SK-N-SH (cell line): Measurements from ENCODE around the gene GOLGA3. TPM values are rescaled to one million over a fixed set of nuclear protein-coding genes. Genes with fewer than 3 reads are reported as not detected.

Experiments used
- CTCF ChIA-PET: fragments of 300-600, 350-600 bp; formaldehyde crosslinking; extraction: SDS; loops from one replicate; lab custom pipeline; 2021; lab: Yijun Ruan, JAX
- POLR2A ChIA-PET: fragments of 350-600 bp; sonication (Branson Sonifier 250); formaldehyde crosslinking; extraction: SDS; loops from one replicate; lab custom pipeline; 2020; ENCODE audit warnings: antibody characterized with exemption, inconsistent platforms; lab: Yijun Ruan, JAX
- DNase-seq: peaks from one replicate; pipeline ENCODE4 v3.0.0; 2012
- H2AFZ ChIP-seq: fragments of 200-600 bp; sonication (generic); 2 replicates; pipeline ENCODE4 v1.8.1; 2016; ENCODE audit warnings: antibody characterized with exemption, mild to moderate bottlenecking, low read depth
- H3F3A ChIP-seq: fragments of 200-600 bp; sonication (generic); replicated peaks from 2 replicates; pipeline ENCODE3; 2016; ENCODE audit warnings: antibody characterized with exemption, mild to moderate bottlenecking; ENCODE audit not compliant: insufficient read depth
- H3K27ac ChIP-seq, 2 experiments: fragments of 200-500 bp in 1 of 2; fragments of 200-600 bp in 1 of 2; sonication (Bioruptor generic) in 1 of 2; sonication (generic), shearing (Covaris generic) in 1 of 2; 2 replicates each; pipeline versions ENCODE4 v1.5.1 to v1.6.1; 2014 to 2016; ENCODE audit warnings: low read depth in 2 of 2, inconsistent platforms in 1 of 2, low read length in 1 of 2, mild to moderate bottlenecking in 1 of 2, mixed read lengths in 1 of 2
- H3K27me3 ChIP-seq: fragments of 200-600 bp; sonication (generic), shearing (Covaris generic); 2 replicates; pipeline ENCODE4 v1.6.1; 2016; ENCODE audit warnings: mixed run types; ENCODE audit not compliant: insufficient read depth
- H3K36me3 ChIP-seq, 2 experiments: fragments of 200-500 bp in 1 of 2; fragments of 200-600 bp in 1 of 2; sonication (Bioruptor generic) in 1 of 2; sonication (generic) in 1 of 2; replicated peaks in 1 of 2; 2 replicates each; pipeline versions ENCODE3 to v1.5.1; 2014 to 2016; ENCODE audit warnings: low read length in 1 of 2, mild to moderate bottlenecking in 1 of 2; ENCODE audit not compliant: insufficient read depth in 2 of 2, control insufficient read depth in 1 of 2
- H3K4me1 ChIP-seq, 2 experiments: fragments of 200-500 bp in 1 of 2; fragments of 200-600 bp in 1 of 2; sonication (Bioruptor generic) in 1 of 2; sonication (generic), shearing (Covaris generic) in 1 of 2; 2 replicates each; pipeline versions ENCODE4 v1.5.1 to v1.6.1; 2014 to 2016; ENCODE audit warnings: low read depth in 1 of 2, low read length in 1 of 2, mixed run types in 1 of 2; ENCODE audit not compliant: insufficient read depth in 2 of 2, control insufficient read depth in 1 of 2
- H3K4me2 ChIP-seq: fragments of 200-600 bp; sonication (generic), shearing (Covaris generic); 2 replicates; pipeline ENCODE4 v1.6.1; 2017; ENCODE audit warnings: mixed run types
- H3K4me3 ChIP-seq, 2 experiments: fragments of 200-500 bp in 1 of 2; fragments of 200-600 bp in 1 of 2; sonication (Bioruptor generic) in 1 of 2; sonication (generic), shearing (Covaris generic) in 1 of 2; 2 replicates each; pipeline versions ENCODE4 v1.5.1 to v1.8.1; 2014 to 2016; ENCODE audit warnings: low read depth in 2 of 2, inconsistent platforms in 1 of 2, low read length in 1 of 2, mild to moderate bottlenecking in 1 of 2, mixed read lengths in 1 of 2, moderate library complexity in 1 of 2
- H3K79me2 ChIP-seq: fragments of 200-600 bp; sonication (generic); 2 replicates; pipeline ENCODE4 v1.8.1; 2017; ENCODE audit warnings: mild to moderate bottlenecking; ENCODE audit not compliant: insufficient read depth
- H3K9ac ChIP-seq: fragments of 200-600 bp; sonication (generic); 2 replicates; pipeline ENCODE4 v1.6.1; 2017; ENCODE audit warnings: mixed run types
- H3K9me2 ChIP-seq: fragments of 200-600 bp; sonication (generic); 2 replicates; pipeline ENCODE4 v1.6.1; 2017; ENCODE audit warnings: mixed run types
- H3K9me3 ChIP-seq: fragments of 200-600 bp; sonication (generic); 2 replicates; pipeline ENCODE4 v1.6.1; 2017; ENCODE audit warnings: mixed run types, mild to moderate bottlenecking, moderate library complexity
- H4K20me1 ChIP-seq: fragments of 200-600 bp; sonication (generic); 2 replicates; pipeline ENCODE4 v1.6.1; 2017; ENCODE audit warnings: mild to moderate bottlenecking, mixed run types; ENCODE audit not compliant: insufficient read depth
- CHD2 ChIP-seq: fragments of 150-350 bp; IDR thresholded peaks from 2 replicates; pipeline ENCODE4 v1.6.1; 2018; ENCODE audit warnings: low read length; ENCODE audit not compliant: partially characterized antibody
- CTCF ChIP-seq: fragments of 200-600 bp; sonication (generic); IDR thresholded peaks from 2 replicates; pipeline ENCODE4 v1.6.1; 2017; ENCODE audit warnings: antibody characterized with exemption, mild to moderate bottlenecking, moderate library complexity
- ELF1 ChIP-seq: IDR thresholded peaks from 2 replicates; pipeline ENCODE4 v1.4.0; 2012
- EZH2phosphoT487 ChIP-seq: fragments of 200-600 bp; sonication (generic); IDR thresholded peaks from 2 replicates; pipeline ENCODE4 v1.6.1; 2017; ENCODE audit warnings: low read depth, mixed run types, mild to moderate bottlenecking, antibody characterized with exemption, moderate library complexity, borderline replicate concordance
- FOSL2 ChIP-seq: IDR thresholded peaks from 2 replicates; pipeline ENCODE4 v1.4.0; 2012; ENCODE audit warnings: low read depth, mild to moderate bottlenecking, moderate library complexity, borderline replicate concordance
- FOXM1 ChIP-seq: IDR thresholded peaks from 2 replicates; pipeline ENCODE4 v1.4.0; 2012; ENCODE audit warnings: low read depth, mild to moderate bottlenecking
- GABPA ChIP-seq: IDR thresholded peaks from 2 replicates; pipeline ENCODE4 v1.4.0; 2012; ENCODE audit warnings: low read depth, mild to moderate bottlenecking
- GATA2 ChIP-seq: sonication (generic); formaldehyde crosslinking; IDR thresholded peaks from 2 replicates; pipeline ENCODE4 v1.5.0; 2020; ENCODE audit warnings: mild to moderate bottlenecking, missing genetic modification reagents
- JUND ChIP-seq: IDR thresholded peaks from 2 replicates; pipeline ENCODE4 v1.4.0; 2012
- MXI1 ChIP-seq: IDR thresholded peaks from 2 replicates; pipeline ENCODE4 v1.6.1; 2012; ENCODE audit warnings: mild to moderate bottlenecking, low read depth, low read length, improper control_type of control experiment
- NRF1 ChIP-seq: IDR thresholded peaks from 2 replicates; pipeline ENCODE4 v1.6.1; 2012; ENCODE audit warnings: low read depth, mild to moderate bottlenecking, low read length
- PBX3 ChIP-seq: IDR thresholded peaks from 2 replicates; pipeline ENCODE4; 2012
- RXRA ChIP-seq: IDR thresholded peaks from 2 replicates; pipeline ENCODE4 v1.4.0; 2012; ENCODE audit warnings: low read depth, mild to moderate bottlenecking, borderline replicate concordance
- SIN3A ChIP-seq: IDR thresholded peaks from 2 replicates; pipeline ENCODE4 v1.6.1; 2012; ENCODE audit warnings: low read depth, mild to moderate bottlenecking, low read length, moderate library complexity, borderline replicate concordance
- SMC3 ChIP-seq: IDR thresholded peaks from 2 replicates; pipeline ENCODE4 v1.6.1; 2012; ENCODE audit warnings: low read depth, low read length, improper control_type of control experiment
- TEAD4 ChIP-seq: IDR thresholded peaks from 2 replicates; pipeline ENCODE4 v1.4.0; 2012; ENCODE audit warnings: mild to moderate bottlenecking, borderline replicate concordance; ENCODE audit not compliant: insufficient read depth
- USF1 ChIP-seq: IDR thresholded peaks from 2 replicates; pipeline ENCODE4 v1.4.0; 2012; ENCODE audit warnings: low read depth, borderline replicate concordance
- ZBTB33 ChIP-seq: IDR thresholded peaks from 2 replicates; pipeline ENCODE4 v1.4.0; 2012; ENCODE audit warnings: low read depth, borderline replicate concordance
- WGBS: methylation state at CpG from one replicate; pipeline ENCODE4 v1.1.6; 2017; ENCODE audit warnings: low lambda C conversion rate; 5-methylcytosine and 5-hydroxymethylcytosine counted together
- polyA plus RNA-seq, 3 experiments: library from polyadenylated mRNA; depleted of rRNA; stranded (reverse); fragments of >200 nt; gene quantifications; 2 replicates each; pipeline ENCODE4 v1.2.3, GENCODE V29; 2012

GOLGA3 gene
- polyA plus RNA-seq, 1 of the 3 experiments (the other 2 are of a cell fraction), result 16.9 TPM

GRCh38 chr12:132774159-132774558 is 54.5 kb downstream of the GOLGA3 start (continued):
- TF ChIP-seq FOSL2, result no peak
- TF ChIP-seq TEAD4, result no peak
- no peak for TF ChIP-seq ELF1

GRCh38 chr12:132773077-132773955 is 55.4 kb downstream of the GOLGA3 start:
- CTCF ChIA-PET, result interaction anchor here (0.8 to 1.0 kb wide), 2 partner anchors 22 to 35 kb away, joined by 3 to 4 read pairs; no protein-coding TSS in a partner anchor
- H3K4me3 ChIP-seq, result no peak overlapping the region
- no peak overlapping the region for H2AFZ ChIP-seq
- TF ChIP-seq CHD2 (no peak), SMC3 (no peak)
- TF ChIP-seq, all 33 proteins: peak for 0
- H3K27ac ChIP-seq, result no peak overlapping the region
- POLR2A ChIA-PET, result no interaction called here
- H4K20me1 ChIP-seq, result peaks cover 7% of the 10 kb centered on the region; the same call in 1 of the 2 replicates
- peaks cover 34% of the 10 kb centered on the region for H3F3A ChIP-seq
- H3K9me2 ChIP-seq, result no peaks in the 10 kb centered on the region
- 95% methylated on average over 24 of the region's 41 CpGs for WGBS
- peaks cover 34 to 78% of the 10 kb centered on the region in 2 experiments for H3K36me3 ChIP-seq
- no peak overlapping the region for H3K4me2 ChIP-seq
- no peaks in the 10 kb centered on the region for H3K9me3 ChIP-seq
- no peak overlapping the region for H3K9ac ChIP-seq
- peaks cover 5% of the 10 kb centered on the region; the same call in 1 of the 2 replicates for H3K79me2 ChIP-seq
- H3K4me1 ChIP-seq, result peaks cover 0 to 2% of the 10 kb centered on the region in 2 experiments; a peak in 1 of 4 replicates
- no peak for DNase-seq
- no peaks in the 10 kb centered on the region for H3K27me3 ChIP-seq

GRCh38 chr12:132772606-132773005 is 56.1 kb downstream of the GOLGA3 start:
- H4K20me1 ChIP-seq, result peaks cover 9% of the 10 kb centered on the region; the same call in 1 of the 2 replicates
- no peaks in the 10 kb centered on the region for H3K9me3 ChIP-seq
- peaks cover 5% of the 10 kb centered on the region; the same call in 1 of the 2 replicates for H3K79me2 ChIP-seq
- no peak overlapping the region for H2AFZ ChIP-seq
- ChIA-PET CTCF (interaction anchor here (0.8 kb wide), 1 partner anchor 23 kb away, joined by 3 read pairs; no protein-coding TSS in a partner anchor), POLR2A (interaction anchor here (0.5 kb wide), 1 partner anchor 35 kb away, joined by 3 read pairs; no protein-coding TSS in a partner anchor)
- WGBS, result 92% methylated on average over 14 of the region's 14 CpGs
- H3K36me3 ChIP-seq, result peaks cover 34 to 74% of the 10 kb centered on the region in 2 experiments
- H3K4me3 ChIP-seq, result no peak overlapping the region
- H3K4me1 ChIP-seq, result peaks cover 0 to 2% of the 10 kb centered on the region in 2 experiments; a peak in 1 of 4 replicates
- no peak overlapping the region for H3K9ac ChIP-seq
- DNase-seq, result no peak
- no peaks in the 10 kb centered on the region for H3K9me2 ChIP-seq
- H3F3A ChIP-seq, result peaks cover 41% of the 10 kb centered on the region
- TF ChIP-seq GATA2 (CRISPR knock-in tag) (no peak), EZH2phosphoT487 (no peak), NRF1 (no peak), JUND (no peak), USF1 (no peak), MXI1 (no peak), PBX3 (no peak), CTCF (no peak), FOXM1 (no peak), SMC3 (no peak), GABPA (no peak), RXRA (no peak), SIN3A (no peak), ZBTB33 (no peak)
- no peak overlapping the region for H3K27ac ChIP-seq
- H3K27me3 ChIP-seq, result no peaks in the 10 kb centered on the region
- H3K4me2 ChIP-seq, result no peak overlapping the region
